K562 (cell line): ENCODE results near the gene CENPT. TPM values are rescaled to one million over a fixed set of nuclear protein-coding genes. Genes with fewer than 3 reads are reported as not detected.
A peak's percentile ranks its signal among the peaks of the same experiment; 100 is the strongest.

Source experiments
- CHD4 ChIP-seq: fragments of 200-600 bp; sonication (generic); IDR thresholded peaks from 3 replicates; pipeline ENCODE4 v1.6.1; 2012; ENCODE audit warnings: low read depth, mild to moderate bottlenecking, mixed read lengths, low read length, inconsistent platforms; ENCODE audit not compliant: insufficient read depth, insufficient replicate concordance, poor library complexity, severe bottlenecking
- EP400 ChIP-seq: fragments of 450-650 bp; IDR thresholded peaks from 2 replicates; pipeline ENCODE4 v1.6.1; 2017; ENCODE audit warnings: antibody characterized with exemption, mild to moderate bottlenecking, moderate library complexity
- GABPB1 ChIP-seq: sonication (generic); formaldehyde crosslinking; IDR thresholded peaks from 2 replicates; pipeline ENCODE4 v1.8.0; 2022; ENCODE audit warnings: mild to moderate bottlenecking, missing genetic modification reagents
- MTF1 ChIP-seq: fragments of 250-450 bp; sonication (Bioruptor Pico); IDR thresholded peaks from 2 replicates; pipeline ENCODE4 v1.9.0; 2021; ENCODE audit warnings: moderate library complexity, mild to moderate bottlenecking, inconsistent platforms, borderline replicate concordance
- NR2C1 ChIP-seq, 2 experiments: fragments of 450-650 bp; IDR thresholded peaks; 2 replicates each; pipeline ENCODE4 v1.6.1; 2017; ENCODE audit warnings: mild to moderate bottlenecking in 2 of 2, antibody characterized with exemption in 1 of 2, inconsistent platforms in 1 of 2, missing compliant biosample characterization in 1 of 2, missing genetic modification characterization in 1 of 2
- SRSF9 ChIP-seq: fragments of 200-400 bp; formaldehyde crosslinking; IDR thresholded peaks from 2 replicates; pipeline ENCODE4 v1.6.1; 2017; ENCODE audit warnings: low read depth, low read length, borderline replicate concordance
- TOE1 ChIP-seq, 2 experiments: fragments of 450-650 bp in 1 of 2; sonication (generic) in 1 of 2; formaldehyde crosslinking in 1 of 2; IDR thresholded peaks; 2 replicates each; pipeline versions ENCODE4 v1.7.1 to v1.8.0; 2016 to 2022; ENCODE audit warnings: borderline replicate concordance in 2 of 2, mild to moderate bottlenecking in 2 of 2, antibody characterized with exemption in 1 of 2, inconsistent platforms in 1 of 2, low read depth in 1 of 2, missing genetic modification reagents in 1 of 2, moderate library complexity in 1 of 2
- U2AF1 ChIP-seq: fragments of 200-400 bp; formaldehyde crosslinking; optimal IDR thresholded peaks from 2 replicates; pipeline ENCODE3; 2017; ENCODE audit warnings: mild to moderate bottlenecking, low read depth, low read length, moderate library complexity
- U2AF2 ChIP-seq: fragments of 200-400 bp; formaldehyde crosslinking; optimal IDR thresholded peaks from 2 replicates; pipeline ENCODE3; 2017; ENCODE audit warnings: low read depth, mild to moderate bottlenecking, low read length
- ZNF224 ChIP-seq: sonication (generic); formaldehyde crosslinking; IDR thresholded peaks from 2 replicates; pipeline ENCODE4 v1.8.0; 2022; ENCODE audit warnings: mild to moderate bottlenecking, missing genetic modification reagents
- ZNF561 ChIP-seq: fragments of 450-650 bp; formaldehyde crosslinking; conservative IDR thresholded peaks from 2 replicates; pipeline ENCODE4 v1.4.0; 2020; ENCODE audit warnings: mild to moderate bottlenecking, moderate library complexity
- polyA plus RNA-seq, 8 experiments: library from polyadenylated mRNA; depleted of rRNA in 4 of 8; stranded (reverse) in 5 of 8; unstranded in 3 of 8; fragments of >200 nt; fragmentation: Nextera tagmentation in 2 of 8; fragmentation: Illumina TruSeq in 1 of 8; extraction: Ambion mirVana in 2 of 8; extraction: Trizol in 1 of 8; gene quantifications; 2 replicates each; pipeline versions ENCODE4 v1.2.1 to v1.2.3, GENCODE V29; 2011 to 2014; ENCODE audit warnings: inconsistent platforms in 1 of 8, missing spikeins in 1 of 8
- total RNA-seq, 7 experiments: library from RNA; depleted of rRNA in 6 of 7; stranded (reverse); fragments of >200 nt in 6 of 7; fragmentation: Illumina TruSeq in 2 of 7; extraction: Trizol in 2 of 7; gene quantifications; 2 replicates each; pipeline versions ENCODE4 v1.2.1 to v1.2.3, GENCODE V29; 2011 to 2021; ENCODE audit warnings: low replicate concordance in 1 of 7
- TF ChIP-seq, protein P1 (sequence below), 2 experiments: fragments of 450-650 bp in 1 of 2; sonication (generic) in 1 of 2; formaldehyde crosslinking in 1 of 2; IDR thresholded peaks; 2 replicates each; pipeline versions ENCODE4 v1.7.1 to v1.9.0; 2016 to 2022; ENCODE audit warnings: inconsistent platforms in 1 of 2, mild to moderate bottlenecking in 1 of 2, missing genetic modification reagents in 1 of 2
- TF ChIP-seq, protein P2 (sequence below): fragments of 450-650 bp; formaldehyde crosslinking; IDR thresholded peaks from 2 replicates; pipeline ENCODE4 v1.4.0; 2020; ENCODE audit warnings: mild to moderate bottlenecking, moderate library complexity

The CENPT gene
- total and polyA plus RNA-seq, 9 of the 15 experiments (the other 6 are each of a cell fraction or from before 2014, with no cell fraction given): 3.6 to 94.2 (median 44.1) TPM

DNA sequence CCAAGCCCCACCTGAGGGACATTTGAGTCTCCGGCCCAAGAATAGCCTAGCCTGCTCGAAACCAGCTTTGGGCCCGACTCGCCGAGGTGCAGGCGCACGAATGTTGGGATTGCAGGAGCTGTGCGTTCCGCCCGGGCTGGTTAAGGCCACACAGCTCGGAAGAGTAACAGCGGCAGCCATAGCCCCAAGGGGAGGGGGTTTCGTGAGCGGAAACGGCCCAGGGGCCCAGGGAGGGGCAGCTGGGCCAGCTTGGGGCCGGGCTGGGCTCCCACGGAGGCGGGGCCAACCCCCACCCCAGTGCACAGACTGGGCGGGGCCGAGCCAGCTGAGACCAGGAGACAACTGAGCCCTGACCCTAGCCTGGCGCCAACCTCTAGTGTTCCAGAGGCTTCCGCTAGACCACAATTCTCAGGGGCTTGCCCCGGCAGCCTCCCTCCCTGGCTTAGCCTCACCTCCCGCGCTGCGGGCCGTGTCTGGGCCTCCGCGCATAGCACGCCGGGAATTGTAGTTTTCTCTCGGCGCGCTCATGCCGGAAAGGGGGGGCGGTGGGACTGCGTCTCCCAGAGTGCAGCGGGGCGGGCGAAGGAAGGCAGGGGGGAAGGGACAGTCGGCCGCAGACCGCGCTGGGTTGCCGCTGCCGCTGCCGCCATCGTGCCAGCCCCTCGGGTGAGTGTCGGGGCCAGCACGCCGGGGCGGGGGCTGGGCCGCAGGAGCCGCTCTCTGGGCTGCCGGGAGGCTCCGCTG lies 1.0 kb downstream of the CENPT start, which contains the start of gene NUTF2 (continued):
- peak; percentile 27; the same call in 1 of the 2 replicates for TF ChIP-seq TOE1 (IDR thresholded peaks at IDR 0.05; ENCODE audit: borderline replicate concordance)
- TF ChIP-seq TOE1 (CRISPR knock-in tag; IDR thresholded peaks at IDR 0.05; ENCODE audit: borderline replicate concordance, low read depth): no peak
- TF ChIP-seq GABPB1 (CRISPR knock-in tag): peak; percentile 87
- TF ChIP-seq, protein P1, sequence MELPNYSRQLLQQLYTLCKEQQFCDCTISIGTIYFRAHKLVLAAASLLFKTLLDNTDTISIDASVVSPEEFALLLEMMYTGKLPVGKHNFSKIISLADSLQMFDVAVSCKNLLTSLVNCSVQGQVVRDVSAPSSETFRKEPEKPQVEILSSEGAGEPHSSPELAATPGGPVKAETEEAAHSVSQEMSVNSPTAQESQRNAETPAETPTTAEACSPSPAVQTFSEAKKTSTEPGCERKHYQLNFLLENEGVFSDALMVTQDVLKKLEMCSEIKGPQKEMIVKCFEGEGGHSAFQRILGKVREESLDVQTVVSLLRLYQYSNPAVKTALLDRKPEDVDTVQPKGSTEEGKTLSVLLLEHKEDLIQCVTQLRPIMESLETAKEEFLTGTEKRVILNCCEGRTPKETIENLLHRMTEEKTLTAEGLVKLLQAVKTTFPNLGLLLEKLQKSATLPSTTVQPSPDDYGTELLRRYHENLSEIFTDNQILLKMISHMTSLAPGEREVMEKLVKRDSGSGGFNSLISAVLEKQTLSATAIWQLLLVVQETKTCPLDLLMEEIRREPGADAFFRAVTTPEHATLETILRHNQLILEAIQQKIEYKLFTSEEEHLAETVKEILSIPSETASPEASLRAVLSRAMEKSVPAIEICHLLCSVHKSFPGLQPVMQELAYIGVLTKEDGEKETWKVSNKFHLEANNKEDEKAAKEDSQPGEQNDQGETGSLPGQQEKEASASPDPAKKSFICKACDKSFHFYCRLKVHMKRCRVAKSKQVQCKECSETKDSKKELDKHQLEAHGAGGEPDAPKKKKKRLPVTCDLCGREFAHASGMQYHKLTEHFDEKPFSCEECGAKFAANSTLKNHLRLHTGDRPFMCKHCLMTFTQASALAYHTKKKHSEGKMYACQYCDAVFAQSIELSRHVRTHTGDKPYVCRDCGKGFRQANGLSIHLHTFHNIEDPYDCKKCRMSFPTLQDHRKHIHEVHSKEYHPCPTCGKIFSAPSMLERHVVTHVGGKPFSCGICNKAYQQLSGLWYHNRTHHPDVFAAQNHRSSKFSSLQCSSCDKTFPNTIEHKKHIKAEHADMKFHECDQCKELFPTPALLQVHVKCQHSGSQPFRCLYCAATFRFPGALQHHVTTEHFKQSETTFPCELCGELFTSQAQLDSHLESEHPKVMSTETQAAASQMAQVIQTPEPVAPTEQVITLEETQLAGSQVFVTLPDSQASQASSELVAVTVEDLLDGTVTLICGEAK (IDR thresholded peaks at IDR 0.05): peak; percentile 71; the same call in 1 of the 2 replicates
- TF ChIP-seq, protein P1 (CRISPR knock-in tag; IDR thresholded peaks at IDR 0.05): no peak
- peak; percentile 50 for TF ChIP-seq CHD4
- no peak for TF ChIP-seq MTF1 (CRISPR knock-in tag)
- TF ChIP-seq U2AF2: no peak
- no peak for TF ChIP-seq ZNF561 (CRISPR knock-in tag)
- TF ChIP-seq, protein P2, sequence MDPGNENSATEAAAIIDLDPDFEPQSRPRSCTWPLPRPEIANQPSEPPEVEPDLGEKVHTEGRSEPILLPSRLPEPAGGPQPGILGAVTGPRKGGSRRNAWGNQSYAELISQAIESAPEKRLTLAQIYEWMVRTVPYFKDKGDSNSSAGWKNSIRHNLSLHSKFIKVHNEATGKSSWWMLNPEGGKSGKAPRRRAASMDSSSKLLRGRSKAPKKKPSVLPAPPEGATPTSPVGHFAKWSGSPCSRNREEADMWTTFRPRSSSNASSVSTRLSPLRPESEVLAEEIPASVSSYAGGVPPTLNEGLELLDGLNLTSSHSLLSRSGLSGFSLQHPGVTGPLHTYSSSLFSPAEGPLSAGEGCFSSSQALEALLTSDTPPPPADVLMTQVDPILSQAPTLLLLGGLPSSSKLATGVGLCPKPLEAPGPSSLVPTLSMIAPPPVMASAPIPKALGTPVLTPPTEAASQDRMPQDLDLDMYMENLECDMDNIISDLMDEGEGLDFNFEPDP (CRISPR knock-in tag): no peak
- no peak for TF ChIP-seq SRSF9
- TF ChIP-seq ZNF224: no peak
- TF ChIP-seq EP400: peak; percentile 89
- no peak for TF ChIP-seq U2AF1
- peak; percentile 86 for TF ChIP-seq NR2C1 (IDR thresholded peaks at IDR 0.05)
- peak; percentile 93 for TF ChIP-seq NR2C1 (tag; IDR thresholded peaks at IDR 0.05)
